ENCODE measurements around the gene PACC1. TPM values are rescaled to one million over a fixed set of nuclear protein-coding genes. Genes with fewer than 3 reads are reported as not detected.
A peak's percentile ranks its signal among the peaks of the same experiment; 100 is the strongest.

PACC1 gene
- total RNA-seq, 1 donor from 2014 or later: 9.7 TPM

GRCh38 chr1:212317916-212318315 lies 96.8 kb downstream of the PACC1 start:
- intact Hi-C loops (cut with DNase I): no loop called here
- no peak for ATAC-seq
- Histone ChIP-seq H3K27ac (no peak overlapping the region), H3K36me3 (peaks cover 6% of the 10 kb centered on the region), H3K4me1 (peaks cover 21% of the 10 kb centered on the region), H3K4me3 (no peak overlapping the region), H3K27me3 (no peaks in the 10 kb centered on the region), H3K9me3 (no peaks in the 10 kb centered on the region)
- no peak for DNase-seq
- TF ChIP-seq, protein P1, sequence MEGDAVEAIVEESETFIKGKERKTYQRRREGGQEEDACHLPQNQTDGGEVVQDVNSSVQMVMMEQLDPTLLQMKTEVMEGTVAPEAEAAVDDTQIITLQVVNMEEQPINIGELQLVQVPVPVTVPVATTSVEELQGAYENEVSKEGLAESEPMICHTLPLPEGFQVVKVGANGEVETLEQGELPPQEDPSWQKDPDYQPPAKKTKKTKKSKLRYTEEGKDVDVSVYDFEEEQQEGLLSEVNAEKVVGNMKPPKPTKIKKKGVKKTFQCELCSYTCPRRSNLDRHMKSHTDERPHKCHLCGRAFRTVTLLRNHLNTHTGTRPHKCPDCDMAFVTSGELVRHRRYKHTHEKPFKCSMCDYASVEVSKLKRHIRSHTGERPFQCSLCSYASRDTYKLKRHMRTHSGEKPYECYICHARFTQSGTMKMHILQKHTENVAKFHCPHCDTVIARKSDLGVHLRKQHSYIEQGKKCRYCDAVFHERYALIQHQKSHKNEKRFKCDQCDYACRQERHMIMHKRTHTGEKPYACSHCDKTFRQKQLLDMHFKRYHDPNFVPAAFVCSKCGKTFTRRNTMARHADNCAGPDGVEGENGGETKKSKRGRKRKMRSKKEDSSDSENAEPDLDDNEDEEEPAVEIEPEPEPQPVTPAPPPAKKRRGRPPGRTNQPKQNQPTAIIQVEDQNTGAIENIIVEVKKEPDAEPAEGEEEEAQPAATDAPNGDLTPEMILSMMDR (IDR thresholded peaks at IDR 0.05): no peak

DNA sequence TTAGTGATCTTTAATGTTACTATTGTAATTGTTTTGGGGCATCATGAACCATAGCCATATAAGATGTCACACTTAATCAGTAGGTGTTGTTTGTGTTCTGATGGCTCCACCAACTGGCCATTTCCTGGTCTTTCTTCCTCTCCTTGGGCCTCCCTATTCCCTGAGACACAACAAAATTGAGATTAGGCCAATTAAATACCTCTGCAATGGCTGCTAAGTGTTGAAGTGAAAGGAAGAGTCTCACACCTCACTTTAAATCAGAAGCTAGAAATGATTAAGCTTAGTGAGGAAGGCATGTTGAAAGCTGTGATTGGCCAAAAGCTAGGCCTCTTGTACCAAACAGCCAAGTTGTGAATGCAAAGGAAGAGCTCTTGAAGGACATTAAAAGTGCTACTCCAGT lies 98.8 kb downstream of the PACC1 start:
- no peak for DNase-seq

DNA sequence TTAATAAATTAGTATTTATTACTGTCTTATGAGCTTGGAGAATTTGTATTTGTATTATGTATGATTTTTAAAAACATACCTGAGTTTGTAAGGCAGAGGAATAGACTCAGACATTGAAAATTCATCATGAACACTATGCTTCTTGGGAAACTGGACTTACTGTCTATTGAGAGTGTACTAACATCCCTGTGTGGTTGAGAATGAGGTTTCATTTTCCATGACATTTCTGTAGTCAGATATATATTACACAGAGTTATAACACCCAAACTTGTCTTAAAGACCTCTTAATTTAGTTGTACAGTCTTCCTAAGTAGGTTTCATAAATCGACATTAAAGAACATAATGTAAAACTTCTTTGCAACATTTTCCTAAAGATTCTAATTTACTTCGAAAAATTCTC lies 99.5 kb downstream of the PACC1 start:
- intact Hi-C loops (cut with DNase I): no loop called here
- Histone ChIP-seq H3K36me3 (peaks cover 6% of the 10 kb centered on the region), H3K27ac (no peak overlapping the region), H3K4me1 (peaks cover 21% of the 10 kb centered on the region), H3K4me3 (no peak overlapping the region), H3K27me3 (no peaks in the 10 kb centered on the region), H3K9me3 (no peaks in the 10 kb centered on the region)
- no peak for ATAC-seq
- no peak for DNase-seq
- TF ChIP-seq, protein P1 (IDR thresholded peaks at IDR 0.05): no peak

More for the DNA sequence above, 98.8 kb downstream of the PACC1 start:
- TF ChIP-seq, protein P1 (IDR thresholded peaks at IDR 0.05): peak; percentile 22
- peak; percentile 83 for ATAC-seq
- H3K27me3 ChIP-seq: no peaks in the 10 kb centered on the region
- peaks cover 6% of the 10 kb centered on the region for H3K36me3 ChIP-seq
- intact Hi-C loops (cut with DNase I): no loop called here
- no peaks in the 10 kb centered on the region for H3K9me3 ChIP-seq
- H3K27ac ChIP-seq: no peak overlapping the region
- H3K4me1 ChIP-seq: peaks cover 21% of the 10 kb centered on the region
- no peak overlapping the region for H3K4me3 ChIP-seq

Other genes with a start within 250 kb of the PACC1 start
- 88.4 TPM for gene PPP2R5A, start 129.5 kb downstream of the PACC1 start, total RNA-seq
- gene NENF, start 18.0 kb upstream of the PACC1 start, total RNA-seq: 45.6 TPM
- gene ATF3, start 193.9 kb upstream of the PACC1 start, total RNA-seq: 28.9 TPM

Data from upper lobe of right lung (tissue), 1 donor.